Endothelial cell of umbilical vein (primary cell): ENCODE measurements around the gene ITGAE. TPM values are rescaled to one million over a fixed set of nuclear protein-coding genes. Genes with fewer than 3 reads are reported as not detected.

Experiments
- BruUV-seq: library from RNA; stranded (reverse); fragments of 400-500 nt; replicated peaks from 2 replicates; lab custom pipeline; 2021; lab: Mats Ljungman, UMichigan
- CTCF ChIA-PET: fragments of 300-600, 350-600 bp; sonication (Branson Sonifier 250); formaldehyde crosslinking; loops from one replicate; lab custom pipeline; 2021; ENCODE audit warnings: antibody characterized with exemption, inconsistent platforms; lab: Charles Lee
- POLR2A ChIA-PET: fragments of 300-600, 350-600 bp; sonication (Branson Sonifier 250); formaldehyde crosslinking; loops from one replicate; lab custom pipeline; 2021; ENCODE audit warnings: antibody characterized with exemption, inconsistent platforms; lab: Charles Lee
- DNase-seq: peaks from one replicate; pipeline ENCODE4 v3.0.0-alpha.2; 2011; ENCODE audit warnings: low read depth, low spot score
- FAIRE-seq: peaks from 2 replicates; lab custom pipeline; 2011; peaks lifted over from hg19 to GRCh38; lab: Jason Lieb, UNC
- H2AFZ ChIP-seq: 2 replicates; pipeline ENCODE4 v1.6.0; 2012; ENCODE audit warnings: low read depth, low read length, control low read depth, inconsistent platforms
- H3K27ac ChIP-seq: 2 replicates; pipeline ENCODE4 v1.5.1; 2011; ENCODE audit warnings: low read depth, mild to moderate bottlenecking, control low read depth, low read length, moderate library complexity; ENCODE audit not compliant: insufficient read depth
- H3K27me3 ChIP-seq, 2 experiments: 2 replicates each; pipeline versions ENCODE4 v1.6.0 to v1.6.1; 2011; ENCODE audit warnings: low read length in 2 of 2, mixed read lengths in 1 of 2; ENCODE audit not compliant: control insufficient read depth in 2 of 2, insufficient read depth in 2 of 2
- H3K36me3 ChIP-seq, 2 experiments: 2 replicates in 1 of 2; 3 replicates in 1 of 2; pipeline ENCODE4 v1.5.1; 2011; ENCODE audit warnings: low read length in 2 of 2, mild to moderate bottlenecking in 1 of 2, moderate library complexity in 1 of 2; ENCODE audit not compliant: control insufficient read depth in 2 of 2, insufficient read depth in 2 of 2; ENCODE audit errors: extremely low read depth in 1 of 2
- H3K4me1 ChIP-seq: 3 replicates; pipeline ENCODE4 v1.5.1; 2011; ENCODE audit warnings: mild to moderate bottlenecking, low read length; ENCODE audit not compliant: control insufficient read depth, insufficient read depth; ENCODE audit errors: extremely low read depth
- H3K4me2 ChIP-seq: 2 replicates; pipeline ENCODE4 v1.6.1; 2011; ENCODE audit warnings: low read length, control low read depth, mixed read lengths; ENCODE audit not compliant: insufficient read depth
- H3K4me3 ChIP-seq, 3 experiments: fragments of 200-600 bp in 1 of 3; sonication (generic), shearing (Covaris generic) in 1 of 3; replicated peaks in 1 of 3; 2 replicates each; pipeline ENCODE4 v1.5.1; 2011 to 2016; ENCODE audit warnings: control low read depth in 3 of 3, low read length in 3 of 3, mild to moderate bottlenecking in 2 of 3, inconsistent platforms in 1 of 3, low read depth in 1 of 3, moderate library complexity in 1 of 3; ENCODE audit not compliant: insufficient read depth in 1 of 3
- H3K79me2 ChIP-seq: 2 replicates; pipeline ENCODE4 v1.6.0; 2012; ENCODE audit warnings: low read length, inconsistent platforms; ENCODE audit not compliant: control insufficient read depth, insufficient read depth
- H3K9ac ChIP-seq: replicated peaks from 2 replicates; pipeline ENCODE3; 2011; ENCODE audit warnings: low read length, control low read depth; ENCODE audit not compliant: insufficient read depth; ENCODE audit errors: extremely low read depth
- H3K9me1 ChIP-seq: replicated peaks from 3 replicates; pipeline ENCODE4 v1.6.0; 2011; ENCODE audit warnings: mild to moderate bottlenecking, low read length; ENCODE audit not compliant: control insufficient read depth, insufficient read depth; ENCODE audit errors: extremely low read depth
- H3K9me3 ChIP-seq: replicated peaks from 2 replicates; pipeline ENCODE4 v1.5.1; 2012; ENCODE audit warnings: low read length, inconsistent platforms; ENCODE audit not compliant: control insufficient read depth, insufficient read depth
- H4K20me1 ChIP-seq: replicated peaks from 2 replicates; pipeline ENCODE3; 2011; ENCODE audit warnings: mild to moderate bottlenecking, low read length; ENCODE audit not compliant: control insufficient read depth, insufficient read depth; ENCODE audit errors: extremely low read depth
- CTCF ChIP-seq, 2 donors: IDR thresholded peaks; 1 replicate in 1 of 2; 2 replicates in 1 of 2; pipeline ENCODE4 v1.5.1; 2011; ENCODE audit warnings: low read length in 2 of 2, mild to moderate bottlenecking in 2 of 2, moderate library complexity in 2 of 2, control low read depth in 1 of 2, inconsistent platforms in 1 of 2, low read depth in 1 of 2; ENCODE audit not compliant: insufficient read depth in 1 of 2; ENCODE audit errors: extremely low read depth in 1 of 2
- EZH2 ChIP-seq: IDR thresholded peaks from 2 replicates; pipeline ENCODE4 v1.6.1; 2012; ENCODE audit warnings: borderline replicate concordance, low read depth, mild to moderate bottlenecking, moderate library complexity, low read length, inconsistent platforms; ENCODE audit not compliant: severe bottlenecking
- FOS ChIP-seq: IDR thresholded peaks from 2 replicates; pipeline ENCODE4 v1.6.1; 2011; ENCODE audit warnings: mild to moderate bottlenecking, low read length, moderate library complexity, borderline replicate concordance; ENCODE audit not compliant: insufficient read depth
- GATA2 ChIP-seq: IDR thresholded peaks from 2 replicates; pipeline ENCODE4 v1.7.0; 2011; ENCODE audit warnings: low read depth, mild to moderate bottlenecking, moderate library complexity, mixed read lengths, low read length; ENCODE audit not compliant: insufficient read length, insufficient read depth
- JUN ChIP-seq: IDR thresholded peaks from 2 replicates; pipeline ENCODE4 v1.6.1; 2011; ENCODE audit warnings: borderline replicate concordance, low read depth; ENCODE audit not compliant: insufficient read length, insufficient read depth
- MAX ChIP-seq: IDR thresholded peaks from 2 replicates; pipeline ENCODE4 v1.6.1; 2011; ENCODE audit not compliant: insufficient read depth, insufficient read length
- MYC ChIP-seq: IDR thresholded peaks from one replicate; pipeline ENCODE4 v1.6.1; 2011; ENCODE audit warnings: mild to moderate bottlenecking, low read depth, low read length
- POLR2A ChIP-seq: IDR thresholded peaks from 2 replicates; pipeline ENCODE4 v1.6.1; 2012; ENCODE audit warnings: low read depth, mild to moderate bottlenecking, control low read depth, low read length
- POLR2AphosphoS5 ChIP-seq: IDR thresholded peaks from 2 replicates; pipeline ENCODE4 v1.6.1; 2012; ENCODE audit warnings: low read depth, mild to moderate bottlenecking, control low read depth, low read length, moderate library complexity; ENCODE audit not compliant: insufficient read depth
- dilution Hi-C: fragments of 300-500 bp; cut with MboI; formaldehyde crosslinking; loops from one replicate; pipeline ENCODE4 v1.15.0; 2019; ENCODE audit warnings: low sequenced_read_pairs; ENCODE audit not compliant: extremely low pct_ligation_motif_present
- intact Hi-C: fragments of 100-400 bp; cut with micrococcal nuclease; formaldehyde crosslinking; loops from one replicate; pipeline ENCODE4 v1.10.0; 2022
- polyA plus RNA-seq, 4 experiments: library from polyadenylated mRNA; depleted of rRNA in 3 of 4; stranded (reverse) in 3 of 4; unstranded in 1 of 4; fragments of >200 nt; gene quantifications; 2 replicates each; pipeline versions ENCODE4 v1.2.1 to v1.2.3, GENCODE V29; 2011 to 2012; ENCODE audit warnings: missing spikeins in 1 of 4
- total RNA-seq: library from RNA; stranded (reverse); gene quantifications from 2 replicates; pipeline ENCODE4 v1.2.3, GENCODE V29; 2021

Gene ITGAE
- total and polyA plus RNA-seq, 2 donors (not counting 3 experiments of a cell fraction or from before 2014, with no cell fraction given): 29.6 to 71.6 TPM

DNA sequence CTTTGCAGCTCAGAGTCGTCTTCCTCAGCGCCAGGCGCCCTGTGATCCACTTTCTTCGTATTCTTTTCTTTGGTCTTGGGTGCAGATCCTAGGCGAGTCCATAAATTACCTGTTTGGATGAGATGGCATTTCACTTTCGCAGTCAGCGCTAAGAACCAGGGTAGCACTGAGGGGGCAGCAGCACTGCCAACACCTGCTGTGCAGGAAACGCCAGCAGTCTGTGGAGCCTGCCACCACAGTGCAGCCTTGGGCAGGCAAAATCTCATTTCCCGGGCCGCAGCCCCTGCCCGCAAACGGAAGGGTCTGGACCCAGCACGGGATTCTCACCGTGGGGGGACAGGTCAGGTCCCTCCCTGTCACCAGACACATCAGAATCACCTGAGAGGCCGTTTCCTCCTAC is 12.2 kb upstream of the ITGAE start:
- ChIA-PET POLR2A (no interaction called here), CTCF (interaction anchor here (1.6 kb wide), 1 partner anchor 14 kb away, joined by 5 read pairs; no protein-coding TSS in a partner anchor)
- no TSS peak for BruUV-seq
- H3K4me3 ChIP-seq: no peak overlapping the region
- H3K36me3 ChIP-seq: peaks cover 23 to 31% of the 10 kb centered on the region in 2 experiments
- H3K4me1 ChIP-seq: peaks cover under 1% of the 10 kb centered on the region
- no peak for DNase-seq
- no peak for TF ChIP-seq GATA2
- no peak for TF ChIP-seq CTCF (IDR thresholded peaks at IDR 0.05; ENCODE audit: extremely low read depth in 1 of 2, insufficient read depth in 1 of 2, low read depth in 1 of 2, low read length in 2 of 2)
- TF ChIP-seq FOS: no peak
- no peak for TF ChIP-seq MAX
- no peak for TF ChIP-seq MYC
- no peak for TF ChIP-seq JUN
- no peak for TF ChIP-seq POLR2A
- TF ChIP-seq EZH2: no peak
- TF ChIP-seq POLR2AphosphoS5: no peak
- no peak for FAIRE-seq
- no peaks in the 10 kb centered on the region for H3K9me3 ChIP-seq
- no peak overlapping the region for H3K27ac ChIP-seq
- no peaks in the 10 kb centered on the region for H3K9me1 ChIP-seq
- H3K79me2 ChIP-seq: no peaks in the 10 kb centered on the region
- no peak overlapping the region for H2AFZ ChIP-seq
- H3K4me2 ChIP-seq: no peak overlapping the region
- no peak overlapping the region for H3K9ac ChIP-seq
- dilution Hi-C loops (no loop called here), intact Hi-C loops (no loop called here)
- H4K20me1 ChIP-seq: no peaks in the 10 kb centered on the region
- H3K27me3 ChIP-seq: no peaks in the 10 kb centered on the region
